Coronary artery (tissue), 2 donors: ENCODE measurements around the gene KRTAP5-1.

Experiments used
- DNase-seq: peaks from one replicate; pipeline ENCODE4 v3.0.0-alpha.2; 2017; ENCODE audit warnings: low spot score
- H3K27ac ChIP-seq, 2 donors: fragments of 200-600 bp; sonication (generic); one replicate each; pipeline ENCODE4 v1.5.1; 2016 to 2019
- H3K4me3 ChIP-seq: fragments of 200-600 bp; sonication (generic); 2 replicates; pipeline ENCODE4 v1.5.1; 2016; ENCODE audit warnings: mild to moderate bottlenecking, moderate library complexity
- TF ChIP-seq, protein P1 (sequence below): fragments of 200-600 bp; sonication (generic); IDR thresholded peaks from one replicate; pipeline ENCODE4 v1.5.1; 2019; ENCODE audit warnings: antibody characterized with exemption

KRTAP5-1 gene

DNA sequence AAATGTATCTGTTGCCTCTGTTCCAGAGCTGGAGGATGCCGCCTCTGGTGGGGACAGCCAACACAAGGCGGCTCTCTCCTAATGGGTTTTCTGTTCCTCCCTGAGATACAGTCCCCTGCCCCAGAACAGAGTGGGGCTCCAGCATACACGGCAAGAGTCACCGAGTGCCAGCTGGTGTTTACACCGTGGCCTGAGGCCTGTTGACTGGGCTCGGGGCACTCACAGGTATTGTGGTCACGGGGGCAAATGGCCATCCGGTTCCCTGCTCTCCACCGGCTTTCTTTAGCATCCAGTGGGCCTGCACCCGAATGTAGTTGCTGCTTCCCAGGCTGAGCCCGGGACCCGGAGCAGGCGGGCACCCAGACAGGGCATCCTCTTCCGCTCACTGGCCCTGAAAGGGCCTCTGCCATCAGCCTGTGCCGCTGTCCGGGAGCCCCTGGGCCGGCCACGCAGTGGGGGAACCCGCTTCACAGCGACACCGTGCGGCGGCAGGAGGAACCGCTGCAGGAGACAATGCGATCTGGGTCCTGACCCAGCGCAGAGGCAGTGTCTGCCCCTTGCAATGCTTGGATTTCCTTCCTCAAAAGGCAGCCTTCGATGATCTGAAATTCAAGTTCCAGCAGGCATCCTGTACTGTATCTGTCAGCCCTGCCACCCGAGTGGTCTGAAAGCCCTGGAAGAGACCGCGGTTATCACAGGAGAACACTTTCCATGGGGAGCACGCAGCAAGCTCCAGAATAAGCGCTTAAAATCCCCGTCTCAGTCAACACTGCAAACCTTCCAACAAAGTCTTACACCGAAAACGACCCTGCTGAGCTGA, 43.6 kb upstream of the KRTAP5-1 start:
- TF ChIP-seq, protein P1, sequence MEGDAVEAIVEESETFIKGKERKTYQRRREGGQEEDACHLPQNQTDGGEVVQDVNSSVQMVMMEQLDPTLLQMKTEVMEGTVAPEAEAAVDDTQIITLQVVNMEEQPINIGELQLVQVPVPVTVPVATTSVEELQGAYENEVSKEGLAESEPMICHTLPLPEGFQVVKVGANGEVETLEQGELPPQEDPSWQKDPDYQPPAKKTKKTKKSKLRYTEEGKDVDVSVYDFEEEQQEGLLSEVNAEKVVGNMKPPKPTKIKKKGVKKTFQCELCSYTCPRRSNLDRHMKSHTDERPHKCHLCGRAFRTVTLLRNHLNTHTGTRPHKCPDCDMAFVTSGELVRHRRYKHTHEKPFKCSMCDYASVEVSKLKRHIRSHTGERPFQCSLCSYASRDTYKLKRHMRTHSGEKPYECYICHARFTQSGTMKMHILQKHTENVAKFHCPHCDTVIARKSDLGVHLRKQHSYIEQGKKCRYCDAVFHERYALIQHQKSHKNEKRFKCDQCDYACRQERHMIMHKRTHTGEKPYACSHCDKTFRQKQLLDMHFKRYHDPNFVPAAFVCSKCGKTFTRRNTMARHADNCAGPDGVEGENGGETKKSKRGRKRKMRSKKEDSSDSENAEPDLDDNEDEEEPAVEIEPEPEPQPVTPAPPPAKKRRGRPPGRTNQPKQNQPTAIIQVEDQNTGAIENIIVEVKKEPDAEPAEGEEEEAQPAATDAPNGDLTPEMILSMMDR: peak; percentile 70
- Histone ChIP-seq H3K4me3 (no peak overlapping the region), H3K27ac (no peak overlapping the region)
- no peak for DNase-seq

DNA sequence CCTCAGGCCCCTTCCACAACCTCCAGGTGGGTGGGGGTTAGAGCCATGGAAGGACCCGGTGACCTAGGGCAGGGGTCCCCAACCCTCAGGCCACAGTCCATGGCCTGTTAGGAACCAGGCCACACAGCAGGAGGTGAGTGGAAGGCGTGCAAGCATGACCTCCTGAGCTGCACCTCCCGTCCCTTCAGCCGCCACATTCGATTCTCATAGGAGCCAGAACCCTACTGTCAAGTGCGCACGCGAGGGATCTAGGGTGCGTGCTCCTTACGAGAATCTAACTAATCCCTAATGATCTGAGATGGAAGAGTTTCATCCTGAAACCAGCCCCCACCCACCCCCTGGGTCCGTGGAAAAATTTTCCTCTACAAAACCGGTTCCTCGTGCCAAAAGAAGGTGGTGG, 40.5 kb upstream of the KRTAP5-1 start:
- no peak for DNase-seq
- Histone ChIP-seq H3K27ac (no peak overlapping the region), H3K4me3 (no peak overlapping the region)
- TF ChIP-seq, protein P1: no peak

DNA sequence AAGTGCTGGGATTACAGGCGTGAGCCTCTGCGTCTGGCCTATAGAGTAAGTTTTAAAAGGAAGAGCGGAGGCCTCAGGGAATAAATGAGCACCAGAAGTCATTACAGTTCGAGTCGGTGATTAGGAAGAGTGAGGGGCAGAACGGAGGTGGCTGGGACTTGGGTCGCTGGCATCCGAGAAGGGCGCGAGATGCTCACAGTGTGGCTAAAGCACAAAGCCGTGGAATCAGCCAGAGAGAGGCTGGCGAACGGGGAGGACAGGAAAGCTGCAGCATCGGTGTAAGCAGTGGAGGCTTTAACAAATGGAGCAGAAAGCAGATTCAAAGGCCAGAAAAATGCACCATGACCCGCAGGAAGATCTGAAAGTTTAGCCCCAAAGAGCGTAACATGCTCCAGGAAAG, 39.5 kb upstream of the KRTAP5-1 start:
- no peak overlapping the region for H3K27ac ChIP-seq
- H3K4me3 ChIP-seq: no peak overlapping the region
- TF ChIP-seq, protein P1: no peak
- no peak for DNase-seq

DNA sequence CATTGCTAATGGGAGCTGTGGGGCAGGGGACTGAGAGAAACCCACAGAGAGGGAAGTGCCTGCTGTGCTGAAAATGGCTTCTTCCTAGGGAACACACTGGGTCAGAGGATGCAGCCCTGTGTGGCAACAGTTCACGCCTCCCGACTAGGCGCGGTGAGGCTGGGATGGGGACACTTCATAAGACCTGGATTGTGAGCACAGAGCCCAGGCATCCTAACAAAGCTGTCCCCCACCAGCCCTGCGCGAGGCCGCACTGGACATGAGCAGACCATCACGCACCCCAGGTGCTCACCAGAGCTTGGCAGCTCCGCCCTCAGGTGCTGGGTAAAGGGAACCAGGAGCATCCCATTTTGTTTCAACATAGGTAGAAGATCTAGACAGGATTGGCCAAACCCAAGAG, 38.6 kb upstream of the KRTAP5-1 start:
- Histone ChIP-seq H3K27ac (no peak overlapping the region), H3K4me3 (no peak overlapping the region)
- DNase-seq: no peak
- TF ChIP-seq, protein P1: no peak

DNA sequence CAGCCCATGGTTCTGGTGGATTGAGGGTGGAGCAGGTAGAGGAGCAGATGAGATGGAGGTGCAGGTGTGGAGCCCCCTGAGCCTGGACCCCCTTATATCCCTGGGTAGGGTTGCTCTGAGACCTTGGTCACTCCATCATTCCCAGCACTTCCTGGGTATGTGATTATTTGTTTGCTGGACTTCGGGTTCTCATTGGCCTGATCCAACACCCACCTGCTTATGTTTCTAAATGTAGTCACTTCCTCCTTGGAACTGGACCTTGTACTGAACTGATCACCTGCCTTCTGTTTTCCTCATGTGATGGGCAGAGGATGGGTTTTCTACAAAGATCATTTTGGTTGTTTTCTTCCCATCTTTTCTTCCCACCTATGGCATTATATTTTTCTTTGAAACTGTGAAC, 37.0 kb upstream of the KRTAP5-1 start, which contains the start of gene KRTAP5-4:
TSS of gene KRTAP5-4 (minus strand) at position 53 of the 400 bp plus-strand sequence. CDS start at position 8, 45 bp downstream.
- Histone ChIP-seq H3K27ac (no peak within 1 kb of the TSS), H3K4me3 (no peak within 1 kb of the TSS)
- TF ChIP-seq, protein P1: no peak
- no peak for DNase-seq

DNA sequence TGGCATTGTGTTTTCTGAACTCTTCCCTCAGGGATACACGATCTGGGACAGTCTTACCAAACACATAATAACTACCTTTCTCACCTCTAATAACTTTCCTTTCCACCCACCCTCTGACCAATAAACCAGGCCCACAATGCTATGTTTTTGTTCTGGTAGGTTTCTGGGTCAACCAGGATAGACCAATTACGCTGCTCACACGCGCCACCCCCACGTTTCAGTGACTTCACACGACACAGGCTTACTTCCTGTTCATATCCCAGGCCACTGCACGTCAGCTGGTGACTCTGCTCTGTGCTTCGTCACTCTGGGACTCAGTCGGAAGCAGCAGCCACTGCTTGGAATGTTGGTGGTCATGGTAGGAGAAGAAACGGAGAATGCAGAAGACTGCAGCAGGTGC, 34.4 kb upstream of the KRTAP5-1 start:
- no peak for DNase-seq
- H3K4me3 ChIP-seq: no peak overlapping the region
- TF ChIP-seq, protein P1: no peak
- H3K27ac ChIP-seq: no peak overlapping the region

DNA sequence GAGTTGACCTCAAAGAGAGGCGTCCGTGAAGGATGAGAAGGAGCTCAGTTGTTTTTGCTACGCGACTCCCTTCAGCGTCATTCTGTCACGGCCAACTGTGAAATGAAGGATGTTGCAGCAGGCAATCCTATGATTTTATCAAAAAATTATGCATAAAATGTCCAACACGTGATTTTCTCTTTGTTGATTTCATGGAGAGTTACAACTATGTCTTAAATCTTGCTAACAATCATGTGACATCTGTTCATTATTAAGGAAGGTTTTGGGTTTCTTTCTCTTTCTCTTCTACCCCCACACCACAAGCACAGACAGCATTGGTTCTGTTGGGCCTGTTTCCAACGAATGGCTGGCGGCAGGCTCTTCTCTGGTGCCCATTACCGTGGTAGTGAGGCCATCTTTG, 33.1 kb upstream of the KRTAP5-1 start:
- no peak overlapping the region for H3K27ac ChIP-seq
- no peak for DNase-seq
- no peak overlapping the region for H3K4me3 ChIP-seq
- TF ChIP-seq, protein P1: no peak
